Measurements from ENCODE around the gene NAIF1.
"Not testable (repeated sequence)": the region's sequence is repeated elsewhere in the genome, so short reads cannot be mapped to it uniquely, and the experiment has no call there.

NAIF1 gene

DNA sequence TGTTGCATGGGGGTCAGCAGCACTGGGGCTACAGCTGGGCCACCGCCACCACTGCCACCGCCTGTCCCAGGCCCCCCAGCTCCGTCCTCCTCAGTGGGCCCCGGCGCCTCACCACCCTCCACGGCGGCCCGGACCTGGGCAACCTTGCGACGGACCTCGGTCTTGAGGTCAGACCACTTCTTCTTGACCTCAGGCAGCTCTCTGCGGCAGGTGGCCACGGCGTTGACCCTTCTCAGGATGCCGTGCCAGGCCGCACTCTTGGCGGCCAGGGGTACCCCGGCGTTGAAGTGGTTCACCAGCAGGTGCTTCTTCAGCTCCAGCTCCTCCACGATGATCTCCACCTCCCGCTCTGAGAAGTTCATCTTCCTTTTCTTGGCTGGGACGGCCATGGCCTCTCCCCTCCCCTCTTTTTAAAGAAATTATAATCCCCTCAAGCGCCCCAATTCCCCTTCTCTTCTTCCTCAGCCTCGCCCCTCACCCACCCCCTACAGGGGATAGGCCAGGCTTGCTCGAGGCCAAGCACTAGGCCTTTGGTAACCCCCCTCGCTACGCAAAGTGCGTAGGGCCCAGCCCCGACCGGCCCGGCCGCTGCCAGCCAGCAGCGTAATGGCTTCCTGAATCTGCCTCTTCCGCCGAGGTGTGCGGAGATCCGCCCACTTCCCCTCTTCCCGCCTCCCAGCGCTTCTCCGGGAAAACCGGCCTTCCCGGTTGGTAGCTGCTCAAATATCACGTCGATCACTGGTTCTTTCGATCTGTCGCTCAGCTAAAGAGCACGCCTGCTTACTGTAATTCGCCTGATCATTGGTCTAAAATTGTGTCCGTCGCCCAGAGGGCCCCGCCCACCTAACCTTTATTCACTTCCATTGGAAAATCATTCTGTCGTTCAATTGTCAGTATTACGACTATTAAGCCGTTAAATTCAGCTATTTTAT, at the start of gene NAIF1:
Gene NAIF1 (minus strand): TSS at position 608 of the 932 bp plus-strand sequence. CDS start 219 bp downstream, at position 389.
- DNase-seq (ENCODE audit: low read depth) = peak; percentile 95

DNA sequence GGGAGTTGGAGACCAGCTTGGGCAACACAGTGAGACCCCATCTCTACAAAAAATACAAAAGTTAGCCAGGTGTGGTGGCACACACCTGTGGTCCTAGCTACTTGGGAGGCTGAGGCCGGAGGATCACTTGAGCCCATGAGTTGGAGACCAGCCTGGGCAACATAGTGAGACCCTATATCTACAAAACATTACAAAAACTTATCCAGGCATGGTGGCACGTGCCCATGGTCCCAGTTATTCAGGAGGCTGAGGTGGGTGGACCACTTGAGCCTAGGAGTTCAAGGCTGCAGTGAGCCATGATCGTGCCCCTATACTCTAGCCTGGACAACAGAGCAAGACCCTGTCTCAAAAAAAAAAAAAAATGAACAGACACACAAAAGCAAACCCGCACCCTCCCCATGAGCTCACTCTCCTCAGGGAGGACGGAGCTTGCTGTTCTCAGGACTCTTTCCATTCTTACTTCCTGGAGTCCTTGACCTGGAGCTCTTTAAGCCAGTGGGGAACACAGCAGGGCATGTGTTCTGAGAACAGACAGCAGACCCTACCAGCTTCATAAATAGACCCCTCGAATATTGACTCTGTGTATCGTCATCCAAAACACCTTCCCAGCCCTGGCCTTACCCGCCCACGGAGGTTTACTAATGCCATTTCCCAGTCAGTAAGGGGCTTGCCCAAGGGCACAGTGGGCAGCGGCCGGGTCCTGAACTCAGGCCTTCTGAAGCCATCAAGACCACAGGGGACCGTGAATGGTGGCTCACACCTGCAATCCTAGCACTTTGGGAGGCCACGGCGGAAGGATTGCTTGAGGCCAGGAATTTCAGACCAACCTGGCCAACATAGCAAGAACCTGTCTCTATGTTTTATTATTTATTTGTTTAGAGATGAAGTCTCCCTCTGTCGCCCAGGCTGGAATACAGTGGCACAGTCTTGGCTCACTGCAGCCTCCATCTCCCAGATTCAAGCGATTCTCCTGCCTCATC, 49.3 kb upstream of the NAIF1 start:
- no peak for DNase-seq (ENCODE audit: low read depth)

GRCh38 chr9:128115187-128116103, 48.3 kb upstream of the NAIF1 start:
- no peak for DNase-seq (ENCODE audit: low read depth)

DNA sequence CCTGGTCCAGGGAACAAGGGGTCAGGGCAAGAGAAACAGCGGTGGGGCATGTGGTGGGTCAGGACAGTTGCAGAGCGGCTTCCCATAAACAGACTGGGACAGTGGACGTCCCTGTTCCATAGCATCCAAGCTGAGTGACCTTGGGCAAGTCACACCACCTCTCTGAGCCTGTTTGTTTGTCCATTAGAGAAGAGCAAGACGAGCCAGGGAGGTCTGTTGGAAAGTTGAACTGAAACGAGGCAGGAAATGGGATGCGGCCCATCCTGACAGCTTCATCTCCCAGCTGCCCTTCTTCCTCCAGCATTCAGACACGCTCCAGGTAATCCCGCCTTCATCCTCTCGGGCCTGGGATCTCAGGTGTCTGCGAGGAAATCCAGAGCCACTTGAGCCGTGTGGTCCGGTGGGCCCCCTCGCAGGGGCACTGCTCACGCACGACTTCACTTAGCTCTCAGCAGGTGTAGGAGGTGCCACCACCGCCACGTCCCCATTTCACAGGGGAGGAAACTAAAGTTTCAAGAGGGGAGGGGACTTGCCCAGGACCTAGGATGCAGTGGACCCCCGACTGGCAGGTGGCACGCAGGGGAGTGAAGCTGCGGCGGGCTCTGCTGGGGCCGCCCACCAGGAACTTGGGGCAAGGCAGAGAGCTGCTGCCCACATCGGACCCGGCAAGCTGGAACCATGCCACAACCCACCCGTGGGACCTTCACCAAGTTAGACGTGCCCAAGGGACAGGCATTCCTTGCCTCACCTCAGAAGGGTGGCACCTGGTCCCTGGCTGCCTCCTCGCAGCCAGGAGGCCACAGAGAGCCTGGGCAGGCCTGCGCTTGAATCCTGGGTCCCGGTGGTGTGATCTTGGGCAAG, 47.4 kb upstream of the NAIF1 start:
- DNase-seq (ENCODE audit: low read depth) = no peak

DNA sequence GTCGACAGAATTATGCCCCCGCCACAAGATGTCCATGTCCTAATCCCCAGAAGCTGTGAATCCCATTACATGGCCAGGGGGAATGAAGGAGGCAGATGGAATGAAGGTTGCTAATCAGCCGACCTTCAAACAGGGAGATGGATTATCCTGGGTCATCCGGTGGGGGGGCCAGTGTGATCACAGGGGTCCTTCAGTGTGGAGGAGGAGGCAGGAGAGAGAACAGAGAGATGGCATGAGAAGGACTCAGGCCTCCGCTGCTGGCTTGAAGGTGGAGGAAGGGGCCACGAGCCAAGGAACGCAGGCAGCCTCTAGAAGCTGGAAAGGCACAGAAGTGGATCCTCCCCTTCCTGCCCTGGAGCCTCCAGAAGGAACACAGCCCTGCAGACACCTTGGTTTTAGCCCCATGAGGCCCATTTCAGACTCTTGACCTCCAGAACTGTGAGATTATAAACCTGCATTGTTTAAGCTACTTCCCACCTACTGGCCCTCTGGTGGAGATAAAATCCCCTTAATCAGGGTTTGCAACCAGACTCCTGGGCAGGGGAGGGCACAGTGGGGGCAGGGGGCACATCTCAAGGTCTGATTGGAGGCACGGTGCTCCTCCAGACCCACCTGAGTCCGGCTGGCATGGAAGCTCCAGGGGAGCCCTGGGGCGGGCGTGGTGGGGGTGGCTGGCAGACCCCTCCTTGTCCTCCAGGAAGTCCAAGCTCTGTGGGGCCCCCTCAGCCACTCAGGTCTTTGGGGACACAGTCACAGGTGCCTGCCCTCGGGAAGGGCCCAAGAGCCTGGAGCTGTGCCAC, 46.6 kb upstream of the NAIF1 start:
- no peak for DNase-seq (ENCODE audit: low read depth)

- not testable (repeated sequence) for DNase-seq (ENCODE audit: low read depth)
Measured at GRCh38 chr9:128111726-128112125, 44.6 kb upstream of the NAIF1 start.

DNA sequence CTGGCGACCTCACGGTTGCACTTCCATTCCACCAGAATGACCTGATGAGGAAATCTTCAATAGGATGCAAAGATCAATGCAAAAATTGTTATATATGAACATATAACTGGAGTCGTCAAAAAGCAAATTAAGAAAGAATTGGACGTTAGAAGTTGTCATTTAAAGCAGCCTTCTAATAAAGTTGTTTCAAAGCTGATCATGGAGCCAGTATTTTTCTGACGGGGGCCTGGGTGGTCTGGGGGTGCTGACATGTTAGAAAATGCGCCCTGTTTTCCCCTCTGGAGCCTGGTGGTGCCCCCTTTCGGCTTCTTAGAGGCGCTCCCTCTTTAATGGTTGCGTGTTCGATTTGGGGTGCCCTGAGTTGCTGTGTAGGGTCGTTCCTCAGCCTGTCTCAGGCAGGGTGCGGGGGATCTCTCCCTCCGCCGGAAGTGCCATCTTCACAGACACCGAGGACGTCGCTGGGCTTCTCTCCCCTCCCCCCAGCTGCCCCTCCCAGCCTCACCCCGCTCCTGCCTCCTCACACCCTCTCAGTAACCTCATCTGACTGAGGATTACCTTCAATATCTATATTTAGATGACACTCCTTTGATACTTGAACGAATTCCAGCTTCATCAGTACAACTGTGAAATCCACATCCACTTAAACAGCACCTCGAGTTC, 42.1 kb upstream of the NAIF1 start:
- DNase-seq (ENCODE audit: low read depth) = no peak

DNA sequence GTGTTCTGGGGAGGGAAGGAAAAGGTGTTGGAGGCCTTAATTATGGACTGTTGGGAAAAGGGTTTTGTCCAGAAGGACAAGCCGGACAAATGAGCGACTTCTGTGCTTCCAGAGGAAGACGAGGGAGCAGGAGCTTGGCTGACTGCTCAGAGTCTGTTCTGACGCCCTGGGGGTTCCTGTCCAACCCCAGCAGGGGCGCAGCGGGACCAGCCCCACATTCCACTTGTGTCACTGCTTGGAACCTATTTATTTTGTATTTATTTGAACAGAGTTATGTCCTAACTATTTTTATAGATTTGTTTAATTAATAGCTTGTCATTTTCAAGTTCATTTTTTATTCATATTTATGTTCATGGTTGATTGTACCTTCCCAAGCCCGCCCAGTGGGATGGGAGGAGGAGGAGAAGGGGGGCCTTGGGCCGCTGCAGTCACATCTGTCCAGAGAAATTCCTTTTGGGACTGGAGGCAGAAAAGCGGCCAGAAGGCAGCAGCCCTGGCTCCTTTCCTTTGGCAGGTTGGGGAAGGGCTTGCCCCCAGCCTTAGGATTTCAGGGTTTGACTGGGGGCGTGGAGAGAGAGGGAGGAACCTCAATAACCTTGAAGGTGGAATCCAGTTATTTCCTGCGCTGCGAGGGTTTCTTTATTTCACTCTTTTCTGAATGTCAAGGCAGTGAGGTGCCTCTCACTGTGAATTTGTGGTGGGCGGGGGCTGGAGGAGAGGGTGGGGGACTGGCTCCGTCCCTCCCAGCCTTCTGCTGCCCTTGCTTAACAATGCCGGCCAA, 41.3 kb upstream of the NAIF1 start:
- no peak for DNase-seq (ENCODE audit: low read depth)

GRCh38 chr9:128107468-128108268, 40.5 kb upstream of the NAIF1 start:
- DNase-seq (ENCODE audit: low read depth) = no peak

DNA sequence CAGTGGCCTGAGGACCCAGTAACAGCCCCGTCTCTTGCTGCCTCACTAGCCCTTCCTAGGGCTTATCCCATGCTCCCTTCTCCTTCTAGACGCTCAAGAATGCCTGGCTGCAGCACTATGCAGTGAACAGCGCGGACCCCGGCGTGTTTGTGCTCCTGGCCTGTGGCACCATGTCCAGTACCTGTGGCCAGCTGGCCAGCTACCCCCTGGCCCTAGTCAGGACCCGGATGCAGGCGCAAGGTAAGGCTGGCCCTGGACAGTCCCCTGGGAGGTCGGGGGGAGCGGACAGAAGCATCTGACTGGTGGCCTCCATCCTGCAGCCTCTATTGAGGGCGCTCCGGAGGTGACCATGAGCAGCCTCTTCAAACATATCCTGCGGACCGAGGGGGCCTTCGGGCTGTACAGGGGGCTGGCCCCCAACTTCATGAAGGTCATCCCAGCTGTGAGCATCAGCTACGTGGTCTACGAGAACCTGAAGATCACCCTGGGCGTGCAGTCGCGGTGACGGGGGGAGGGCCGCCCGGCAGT, 39.9 kb upstream of the NAIF1 start:
- no peak for DNase-seq (ENCODE audit: low read depth)

GRCh38 chr9:128106181-128106939, 39.2 kb upstream of the NAIF1 start:
- DNase-seq (ENCODE audit: low read depth) = no peak

GRCh38 chr9:128105538-128106175, 38.5 kb upstream of the NAIF1 start:
- DNase-seq (ENCODE audit: low read depth) = no peak

DNA sequence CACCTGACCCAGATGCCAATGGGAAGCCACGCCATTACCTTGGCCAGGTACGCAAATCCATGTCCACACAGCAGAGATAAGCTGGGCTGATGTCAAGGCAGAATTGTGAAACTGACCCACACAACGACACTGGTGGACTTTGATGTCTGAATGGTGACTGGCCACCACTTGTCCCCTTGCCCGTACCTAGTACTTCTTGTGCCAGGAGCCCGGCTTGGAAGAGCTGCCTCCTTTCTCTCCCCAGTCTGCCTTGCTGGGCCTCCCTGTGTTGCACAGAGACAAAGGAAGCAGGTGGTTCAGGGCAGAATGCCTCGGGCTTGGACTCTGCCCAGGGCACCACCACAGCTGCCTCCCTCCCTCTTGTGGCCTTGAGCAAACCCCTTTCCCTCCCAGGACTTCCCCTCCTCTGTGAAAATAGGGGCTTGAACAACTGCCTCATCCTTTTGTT, 37.1 kb upstream of the NAIF1 start:
- DNase-seq (ENCODE audit: low read depth) = no peak

GRCh38 chr9:128103589-128103962, 36.5 kb upstream of the NAIF1 start:
- no peak for DNase-seq (ENCODE audit: low read depth)

DNA sequence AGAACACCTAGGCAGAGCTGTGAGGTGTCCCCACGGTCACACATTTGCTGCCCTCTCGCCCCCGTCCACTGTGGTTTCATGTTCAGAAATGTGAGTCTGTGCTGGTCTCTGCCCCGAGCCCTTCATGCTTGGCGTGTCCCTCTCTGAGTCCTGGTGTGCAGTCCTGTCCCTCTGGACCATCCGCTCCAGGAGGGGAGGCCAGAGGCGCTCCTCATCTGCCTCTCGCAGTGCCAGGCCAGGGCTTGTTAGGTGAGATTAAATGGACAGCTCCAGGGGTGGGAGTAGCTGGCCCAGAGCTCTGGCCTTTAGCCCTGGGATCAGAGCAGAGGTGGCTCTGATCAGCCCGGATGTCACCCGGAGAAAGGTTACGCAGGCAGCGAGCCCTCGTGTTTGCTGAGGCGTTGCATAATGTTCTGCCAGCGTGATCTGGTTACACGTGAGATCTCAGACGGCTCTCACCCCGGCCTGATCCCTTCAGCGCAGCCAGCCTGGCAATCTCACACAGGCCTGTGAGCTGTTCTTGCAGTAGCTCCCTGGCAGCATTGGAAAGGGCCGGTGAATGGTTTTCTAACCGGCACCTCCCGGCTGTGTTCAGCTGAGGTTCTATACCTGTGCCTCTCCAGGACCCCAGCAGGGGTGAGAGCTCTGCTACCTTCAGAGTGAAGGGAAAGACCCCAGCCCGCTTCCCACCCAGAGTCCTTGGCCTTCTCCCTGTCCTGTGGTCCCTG, 35.9 kb upstream of the NAIF1 start:
- DNase-seq (ENCODE audit: low read depth) = no peak

All from activated T-cell treated with anti-CD3 and anti-CD28 coated beads for 24 hours (primary cell).